AG09319 (cell line): ENCODE results near the gene GNL1.
"Not testable (repeated sequence)": the region's sequence is repeated elsewhere in the genome, so short reads cannot be mapped to it uniquely, and the experiment has no call there.

ENCODE experiments used
- DNase-seq: peaks from one replicate; pipeline ENCODE4 v3.0.0-alpha.2; 2010; ENCODE audit warnings: low read depth; ENCODE audit errors: extremely low read depth
- CTCF ChIP-seq: IDR thresholded peaks from 2 replicates; pipeline ENCODE4 v1.5.1; 2011; ENCODE audit warnings: low read depth, mild to moderate bottlenecking, inconsistent platforms, low read length, moderate library complexity

Gene GNL1

GRCh38 chr6:30495993-30496392 lies 60.3 kb downstream of the GNL1 start:
- DNase-seq: no peak

GRCh38 chr6:30495060-30495459 lies 61.2 kb downstream of the GNL1 start:
- DNase-seq: not testable (repeated sequence)

More at GRCh38 chr6:30495993-30496392, 60.3 kb downstream of the GNL1 start:
- TF ChIP-seq CTCF: no peak

- TF ChIP-seq CTCF: no peak
- DNase-seq: no peak
These were observed 61.9 kb downstream of the GNL1 start for GRCh38 chr6:30494291-30494861.

GRCh38 chr6:30493643-30494250 lies 62.5 kb downstream of the GNL1 start:
- no peak; the same call in 1 of the 2 replicates for TF ChIP-seq CTCF
- no peak for DNase-seq

- no peak for DNase-seq
- TF ChIP-seq CTCF: no peak
These were observed 64.0 kb downstream of the GNL1 start for GRCh38 chr6:30491991-30492952.
